Globus pallidus (tissue), 1 donor: ENCODE measurements around the gene ZFP91.

ENCODE experiments used
- DNase-seq: peaks from one replicate; pipeline ENCODE4 v3.0.0-alpha.2; 2015; ENCODE audit warnings: low spot score

ZFP91 gene

GRCh38 chr11:58631378-58631777 is 52.5 kb downstream of the ZFP91 start:
- DNase-seq: no peak

- DNase-seq: no peak
These were observed 53.6 kb downstream of the ZFP91 start for GRCh38 chr11:58632510-58632909.

DNA sequence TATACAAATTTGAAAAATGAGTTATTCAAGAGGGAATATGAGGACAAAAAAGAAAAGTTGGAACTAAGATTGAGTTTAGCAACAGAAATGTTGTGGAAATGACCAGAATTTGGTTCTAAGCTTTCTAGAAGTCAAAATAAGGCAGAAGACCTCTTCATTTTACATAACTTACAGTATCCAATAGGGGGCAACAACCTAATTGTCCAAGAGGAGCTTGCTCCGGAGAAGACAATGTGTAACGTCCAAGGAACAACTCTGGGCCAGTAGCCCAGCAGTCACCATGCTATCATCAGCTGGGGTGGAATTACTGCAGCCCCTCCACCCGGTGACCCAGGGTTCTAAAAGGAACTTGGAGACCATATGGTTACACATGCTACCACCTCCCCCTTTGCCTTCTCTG is 57.7 kb downstream of the ZFP91 start:
- DNase-seq: no peak

GRCh38 chr11:58637371-58637770 is 58.5 kb downstream of the ZFP91 start:
- DNase-seq: no peak

DNA sequence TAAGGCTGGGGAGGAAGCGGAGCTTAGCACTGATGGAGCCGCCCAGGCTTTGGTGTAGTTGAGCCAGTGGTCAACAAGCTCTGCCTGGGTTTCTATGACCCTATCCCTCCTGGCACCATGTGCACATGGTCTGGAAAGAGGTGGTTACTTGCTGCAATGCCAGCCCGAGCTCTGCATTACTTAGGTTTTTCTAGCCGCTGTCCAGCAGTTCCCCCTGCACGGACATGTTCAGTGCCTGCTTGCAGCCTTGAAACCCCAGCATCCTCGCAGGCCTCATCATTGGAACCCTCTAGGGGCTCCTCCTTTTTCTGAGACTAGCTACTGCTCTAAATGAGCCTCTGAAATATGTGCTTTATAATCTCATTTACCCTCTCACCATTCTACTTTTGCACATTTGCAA is 60.2 kb downstream of the ZFP91 start:
- DNase-seq: no peak

GRCh38 chr11:58639669-58640068 is 60.8 kb downstream of the ZFP91 start:
- no peak for DNase-seq

GRCh38 chr11:58640386-58641023 is 61.6 kb downstream of the ZFP91 start:
- no peak for DNase-seq

DNA sequence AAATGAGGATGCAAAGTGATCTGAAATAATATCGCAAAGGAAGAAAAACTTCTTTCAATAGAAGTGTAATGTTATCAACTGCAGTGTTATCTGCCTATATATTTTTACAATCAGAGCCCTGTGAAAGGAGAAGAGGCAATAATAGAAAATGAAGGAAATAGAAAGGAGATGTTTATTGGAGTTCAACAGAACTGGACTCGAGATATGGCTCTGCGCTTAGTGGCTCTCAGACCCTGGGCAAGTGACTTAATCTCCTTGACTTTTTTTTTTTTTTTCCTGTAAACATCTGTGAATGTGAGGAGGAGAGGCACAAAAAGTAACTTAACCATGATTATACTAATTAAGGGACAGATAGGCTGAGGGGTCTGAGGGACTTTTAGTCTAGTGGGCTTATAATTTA is 62.5 kb downstream of the ZFP91 start:
- DNase-seq: no peak

DNA sequence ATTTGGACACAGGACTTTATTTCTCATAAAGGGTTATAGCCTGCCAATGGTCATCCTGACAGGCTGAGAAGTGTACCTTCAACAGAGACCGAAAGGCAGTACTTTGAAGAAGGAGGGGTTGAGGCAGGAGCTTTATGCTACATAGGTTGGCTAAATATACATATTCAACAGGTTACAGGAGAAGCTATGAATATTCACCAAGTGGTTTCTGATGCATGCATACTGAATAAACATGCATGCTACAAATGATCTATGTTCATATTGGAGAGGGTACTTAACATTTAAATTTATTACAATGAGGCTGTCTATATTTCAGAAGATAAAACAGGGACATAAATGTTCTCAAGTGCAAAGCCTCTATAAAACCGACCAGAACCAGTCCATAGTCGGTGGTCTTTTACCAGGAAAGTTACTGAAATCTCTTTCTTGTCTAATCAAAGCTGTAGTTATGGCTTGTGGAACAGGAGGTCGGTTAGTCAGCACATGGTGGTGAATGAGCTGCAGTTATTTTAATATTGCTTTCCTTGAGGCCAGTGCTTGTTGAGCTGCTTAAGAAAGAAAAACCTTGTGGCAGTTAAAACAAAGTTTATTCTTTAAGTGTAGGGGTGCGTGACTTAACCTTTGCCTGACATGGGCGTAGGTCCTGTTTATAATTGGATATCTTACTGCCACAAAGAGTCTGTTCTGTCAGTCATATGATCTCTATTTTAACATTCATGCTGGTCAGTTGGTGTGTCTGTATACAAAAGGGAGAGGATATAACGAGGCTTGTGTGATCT is 63.1 kb downstream of the ZFP91 start:
- DNase-seq: no peak

DNA sequence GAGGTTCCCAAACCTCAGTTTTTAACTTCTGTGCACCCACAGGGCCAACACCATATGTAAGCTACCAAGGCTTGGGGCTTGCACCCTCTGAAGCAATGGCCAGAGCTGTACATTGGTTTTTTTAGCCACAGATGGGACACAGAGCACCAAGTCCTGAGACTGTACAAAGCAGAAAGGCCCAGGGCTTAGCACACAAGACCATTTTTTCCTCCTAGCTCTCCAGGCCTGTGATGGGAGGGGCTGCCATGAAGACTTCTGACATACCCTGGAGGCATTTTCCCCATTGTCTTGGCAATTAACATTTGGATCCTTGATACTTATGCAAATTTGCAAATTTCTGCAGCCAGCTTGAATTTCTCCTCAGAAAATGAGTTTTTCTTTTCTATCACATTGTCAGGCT is 67.0 kb downstream of the ZFP91 start:
- no peak for DNase-seq

DNA sequence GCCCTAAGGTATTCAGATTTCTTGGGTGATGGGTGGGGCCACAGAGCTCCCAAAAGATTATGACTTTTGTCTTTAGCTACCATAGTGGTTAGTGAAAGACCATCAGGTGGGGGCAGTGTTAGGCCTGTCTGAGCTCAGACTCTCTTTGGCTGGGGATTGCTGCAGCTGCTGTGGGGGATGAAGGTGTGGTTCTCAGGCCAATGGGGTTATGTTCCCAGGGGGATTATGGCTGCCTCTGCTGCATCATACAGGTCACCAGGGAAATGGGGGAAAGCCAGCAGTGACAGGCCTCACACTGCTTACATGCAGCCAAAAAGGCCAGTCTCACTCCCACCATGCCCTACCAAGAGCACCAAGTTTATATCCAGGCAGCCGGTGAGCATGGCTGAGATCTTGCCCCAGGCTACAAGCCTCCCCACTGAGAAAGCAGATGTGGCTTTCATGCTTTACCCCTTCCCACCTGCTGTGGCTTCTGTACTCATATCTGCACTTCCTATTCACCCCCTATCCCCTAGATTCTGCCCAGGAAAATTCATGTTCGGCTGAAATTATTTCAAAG is 68.4 kb downstream of the ZFP91 start:
- DNase-seq: no peak

- DNase-seq: no peak
These were observed 69.0 kb downstream of the ZFP91 start for GRCh38 chr11:58647866-58648265.

- DNase-seq: no peak
These were observed 70.8 kb downstream of the ZFP91 start for GRCh38 chr11:58649623-58650022.

GRCh38 chr11:58650496-58650895 is 71.6 kb downstream of the ZFP91 start:
- no peak for DNase-seq

DNA sequence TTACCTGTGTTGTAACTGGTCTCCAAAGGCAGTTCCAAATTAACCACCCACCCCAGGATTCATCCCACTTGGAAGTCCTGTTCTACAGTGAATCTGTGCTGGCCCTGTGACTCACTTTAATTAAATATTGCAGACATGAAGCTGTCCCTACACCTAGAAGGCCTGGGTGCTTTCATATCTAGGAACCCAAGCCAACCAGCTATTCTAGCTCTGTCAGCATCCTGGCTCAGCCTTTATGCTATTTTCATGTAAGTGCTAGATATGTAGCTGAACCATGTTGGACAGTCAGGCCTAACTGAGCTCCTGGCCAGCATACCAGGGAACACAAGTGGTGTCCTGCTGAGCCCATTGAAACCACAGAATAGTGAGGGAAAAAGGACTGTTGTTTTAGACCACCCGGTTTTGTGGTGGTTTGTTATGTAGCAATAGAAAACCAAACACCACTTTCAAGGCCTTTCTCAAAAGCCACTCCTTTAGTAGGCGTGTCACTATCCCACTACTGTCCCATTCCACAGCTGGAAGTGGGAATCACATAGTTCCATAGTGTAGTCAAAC is 73.9 kb downstream of the ZFP91 start:
- DNase-seq: no peak

DNA sequence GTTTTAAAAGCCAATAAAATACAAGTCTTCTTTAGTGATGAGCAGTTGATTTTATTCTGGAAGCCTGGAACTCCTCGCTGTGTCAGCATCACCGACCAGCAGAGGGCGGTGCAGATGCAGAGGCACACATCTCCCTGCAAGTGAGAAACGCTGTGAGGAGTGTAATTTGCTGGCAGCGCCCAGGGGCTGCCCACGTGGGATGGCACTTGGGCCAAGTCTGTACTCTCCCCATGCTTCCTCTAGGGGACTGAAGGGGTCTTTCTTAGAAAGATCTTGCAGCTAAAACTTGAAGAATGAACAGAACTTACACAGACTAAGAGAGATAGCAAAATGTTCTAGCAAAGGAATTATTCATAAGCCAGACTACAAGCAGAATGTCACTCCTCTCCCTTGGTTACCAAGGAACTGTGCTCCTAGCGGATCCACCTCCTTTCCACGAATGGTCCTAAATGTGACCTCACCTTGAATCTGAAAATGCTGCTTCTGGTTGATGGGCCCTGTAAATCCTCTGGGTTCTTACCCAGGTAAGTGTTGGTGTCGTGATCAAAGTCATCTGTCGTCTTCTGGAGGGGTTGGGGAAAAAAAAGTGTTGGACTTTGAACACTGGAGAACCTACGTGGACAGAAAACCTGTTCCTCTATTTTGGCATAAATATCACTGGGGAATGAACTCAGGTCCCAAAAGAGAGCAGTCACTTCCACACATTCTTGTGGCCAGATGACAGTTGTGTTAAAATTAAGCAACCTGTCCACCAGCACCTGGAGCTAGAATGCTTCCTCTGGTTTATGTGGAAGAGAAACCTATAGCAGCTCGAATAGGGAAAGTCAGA is 75.4 kb downstream of the ZFP91 start:
- DNase-seq: peak; percentile 73

DNA sequence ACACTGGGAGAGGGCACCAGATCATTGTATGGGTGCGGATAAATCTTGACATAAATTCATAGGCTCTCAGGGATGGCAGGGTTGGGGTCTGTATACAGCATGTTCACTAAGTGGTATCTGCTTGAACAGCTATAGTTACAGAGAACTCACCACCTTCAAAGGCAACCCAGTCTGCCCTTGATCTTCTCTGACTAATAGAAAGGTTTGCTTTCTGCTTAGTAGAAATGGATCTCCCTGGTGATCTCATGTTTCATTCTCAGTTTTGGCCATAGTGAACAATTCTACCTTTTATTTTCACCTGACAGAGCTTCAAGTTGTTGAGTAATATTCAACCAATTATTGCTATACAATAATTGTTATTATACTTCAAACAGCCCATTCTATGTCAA is 76.0 kb downstream of the ZFP91 start:
- DNase-seq: no peak

DNA sequence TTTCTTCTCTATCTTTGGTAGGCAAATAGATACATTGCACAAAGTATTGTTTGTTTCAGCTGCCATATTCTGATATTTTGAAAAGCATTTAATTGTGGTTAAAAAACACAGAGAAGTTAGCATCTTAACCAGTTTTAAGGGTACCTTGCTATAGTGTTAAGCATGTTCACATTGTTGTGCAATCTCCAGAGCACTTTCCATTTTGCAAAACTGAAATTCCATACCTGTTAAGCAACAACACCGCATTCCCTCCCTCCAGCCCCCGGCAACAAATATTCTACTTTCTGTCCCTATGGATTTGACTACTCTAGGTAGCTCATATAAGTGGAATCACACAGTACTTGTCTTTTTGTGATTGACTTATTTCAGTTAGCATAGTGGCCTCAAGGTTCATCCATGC is 77.5 kb downstream of the ZFP91 start:
- no peak for DNase-seq

GRCh38 chr11:58658623-58659022 is 79.8 kb downstream of the ZFP91 start:
- no peak for DNase-seq

GRCh38 chr11:58659404-58659803 is 80.5 kb downstream of the ZFP91 start:
- no peak for DNase-seq

- DNase-seq: no peak
These were observed 81.2 kb downstream of the ZFP91 start for GRCh38 chr11:58659910-58660570.
